ENCODE results near the gene NES. TPM values are rescaled to one million over a fixed set of nuclear protein-coding genes. Genes with fewer than 3 reads are reported as not detected.

NES gene, protein sequence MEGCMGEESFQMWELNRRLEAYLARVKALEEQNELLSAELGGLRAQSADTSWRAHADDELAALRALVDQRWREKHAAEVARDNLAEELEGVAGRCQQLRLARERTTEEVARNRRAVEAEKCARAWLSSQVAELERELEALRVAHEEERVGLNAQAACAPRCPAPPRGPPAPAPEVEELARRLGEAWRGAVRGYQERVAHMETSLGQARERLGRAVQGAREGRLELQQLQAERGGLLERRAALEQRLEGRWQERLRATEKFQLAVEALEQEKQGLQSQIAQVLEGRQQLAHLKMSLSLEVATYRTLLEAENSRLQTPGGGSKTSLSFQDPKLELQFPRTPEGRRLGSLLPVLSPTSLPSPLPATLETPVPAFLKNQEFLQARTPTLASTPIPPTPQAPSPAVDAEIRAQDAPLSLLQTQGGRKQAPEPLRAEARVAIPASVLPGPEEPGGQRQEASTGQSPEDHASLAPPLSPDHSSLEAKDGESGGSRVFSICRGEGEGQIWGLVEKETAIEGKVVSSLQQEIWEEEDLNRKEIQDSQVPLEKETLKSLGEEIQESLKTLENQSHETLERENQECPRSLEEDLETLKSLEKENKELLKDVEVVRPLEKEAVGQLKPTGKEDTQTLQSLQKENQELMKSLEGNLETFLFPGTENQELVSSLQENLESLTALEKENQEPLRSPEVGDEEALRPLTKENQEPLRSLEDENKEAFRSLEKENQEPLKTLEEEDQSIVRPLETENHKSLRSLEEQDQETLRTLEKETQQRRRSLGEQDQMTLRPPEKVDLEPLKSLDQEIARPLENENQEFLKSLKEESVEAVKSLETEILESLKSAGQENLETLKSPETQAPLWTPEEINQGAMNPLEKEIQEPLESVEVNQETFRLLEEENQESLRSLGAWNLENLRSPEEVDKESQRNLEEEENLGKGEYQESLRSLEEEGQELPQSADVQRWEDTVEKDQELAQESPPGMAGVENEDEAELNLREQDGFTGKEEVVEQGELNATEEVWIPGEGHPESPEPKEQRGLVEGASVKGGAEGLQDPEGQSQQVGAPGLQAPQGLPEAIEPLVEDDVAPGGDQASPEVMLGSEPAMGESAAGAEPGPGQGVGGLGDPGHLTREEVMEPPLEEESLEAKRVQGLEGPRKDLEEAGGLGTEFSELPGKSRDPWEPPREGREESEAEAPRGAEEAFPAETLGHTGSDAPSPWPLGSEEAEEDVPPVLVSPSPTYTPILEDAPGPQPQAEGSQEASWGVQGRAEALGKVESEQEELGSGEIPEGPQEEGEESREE (N-terminal part only)
- 170 and 183 TPM in 2 replicates for total RNA-seq (2014; rRNA removed; shearing (Covaris generic))

- peak; percentile 46 for DNase-seq (ENCODE audit: low spot score)
- in situ Hi-C loops (cut with HindIII; ENCODE audit: low sequenced_read_pairs): no loop called here
These were observed at the start of gene NES for GRCh38 chr1:156676820-156677615. TSS of gene NES (minus strand) at chr1:156677407. CDS start at chr1:156677264, 143 bp downstream.

DNA sequence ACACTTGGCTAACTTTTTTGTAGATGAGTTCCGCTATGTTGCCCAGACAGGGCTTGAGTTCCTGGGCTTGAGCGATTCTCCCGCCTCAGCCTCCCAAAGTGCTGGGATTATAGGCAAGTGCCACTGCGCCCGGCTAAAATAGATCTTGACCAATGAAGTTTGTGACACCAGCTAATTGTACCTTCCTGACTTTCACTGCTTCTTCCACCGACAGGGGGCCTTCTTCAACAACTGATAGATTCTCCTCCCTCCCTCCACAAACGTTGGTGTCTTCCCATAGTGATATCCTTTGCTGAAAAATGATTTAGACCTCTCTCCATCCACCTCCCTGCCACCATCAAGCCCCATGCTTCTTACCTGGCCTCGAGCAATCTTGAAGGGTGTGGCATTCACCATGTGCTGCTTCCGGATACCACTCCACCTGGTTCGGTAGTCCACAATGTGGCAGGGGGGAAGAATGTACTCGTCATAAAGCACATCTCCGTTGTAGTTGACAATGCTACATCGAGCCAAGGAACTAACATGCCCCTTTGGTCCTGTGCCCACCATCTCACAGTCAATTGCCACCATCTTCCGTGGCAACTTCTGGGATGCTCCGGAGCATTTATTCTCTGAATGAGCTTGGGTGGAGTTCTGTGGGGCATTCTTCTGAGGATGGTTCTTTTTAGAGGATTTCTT lies 49.5 kb upstream of the NES start:
- in situ Hi-C loops (cut with HindIII; ENCODE audit: low sequenced_read_pairs): no loop called here
- DNase-seq (ENCODE audit: low spot score): peak; percentile 51

GRCh38 chr1:156725683-156726280 lies 48.6 kb upstream of the NES start:
- DNase-seq (ENCODE audit: low spot score): peak; percentile 95
- in situ Hi-C loops (cut with HindIII; ENCODE audit: low sequenced_read_pairs): no loop called here

- in situ Hi-C loops (cut with HindIII; ENCODE audit: low sequenced_read_pairs): no loop called here
- no peak for DNase-seq (ENCODE audit: low spot score)
These were observed 44.3 kb upstream of the NES start for GRCh38 chr1:156721535-156721934.

DNA sequence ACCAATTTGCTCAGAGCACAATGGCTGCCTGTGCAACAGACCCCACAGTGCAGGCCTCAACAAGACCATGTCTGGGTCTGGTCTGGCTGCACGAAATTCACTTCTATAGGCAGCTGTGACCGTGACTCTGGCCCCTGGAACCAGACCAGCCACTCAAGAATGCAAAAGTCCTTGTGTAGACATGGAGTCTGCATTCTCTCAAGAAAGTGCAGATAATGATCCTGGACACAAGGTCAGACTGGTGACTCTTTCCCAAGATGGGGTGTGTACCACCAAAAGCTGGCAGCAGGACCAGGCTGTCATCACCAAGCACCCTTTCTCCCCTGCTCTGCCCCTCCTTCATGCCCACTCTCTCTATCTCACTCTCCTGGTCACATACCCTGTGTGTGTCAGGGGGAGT lies 43.9 kb upstream of the NES start:
- in situ Hi-C loops (cut with HindIII; ENCODE audit: low sequenced_read_pairs): no loop called here
- DNase-seq (ENCODE audit: low spot score): no peak

GRCh38 chr1:156717351-156717750 lies 40.1 kb upstream of the NES start:
- no peak for DNase-seq (ENCODE audit: low spot score)
- in situ Hi-C loops (cut with HindIII; ENCODE audit: low sequenced_read_pairs): no loop called here

DNA sequence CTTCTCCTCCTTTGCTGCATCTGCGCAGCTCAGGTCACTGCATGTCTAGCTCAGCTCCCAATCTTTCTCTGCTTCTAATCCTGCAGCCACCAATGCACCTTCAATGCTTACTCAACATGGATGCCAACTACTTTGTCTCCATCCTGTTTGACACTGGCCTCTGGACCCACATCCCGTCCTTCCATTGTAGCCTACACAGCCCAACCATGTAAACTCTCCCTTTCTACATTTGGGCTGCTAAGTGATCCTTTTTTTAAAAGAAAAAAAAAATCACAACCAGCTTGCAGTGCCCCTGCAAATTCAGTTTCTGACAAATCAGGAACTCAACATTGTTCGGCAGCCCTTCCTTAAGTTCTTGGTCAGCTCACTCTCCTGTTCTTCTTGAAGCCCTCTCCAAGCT lies 37.6 kb upstream of the NES start:
- in situ Hi-C loops (cut with HindIII; ENCODE audit: low sequenced_read_pairs): no loop called here
- no peak for DNase-seq (ENCODE audit: low spot score)

GRCh38 chr1:156712626-156713025 lies 35.4 kb upstream of the NES start:
- in situ Hi-C loops (cut with HindIII; ENCODE audit: low sequenced_read_pairs): no loop called here
- no peak for DNase-seq (ENCODE audit: low spot score)

GRCh38 chr1:156711011-156711817 lies 34.0 kb upstream of the NES start:
- in situ Hi-C loops (cut with HindIII; ENCODE audit: low sequenced_read_pairs): no loop called here
- DNase-seq (ENCODE audit: low spot score): no peak

DNA sequence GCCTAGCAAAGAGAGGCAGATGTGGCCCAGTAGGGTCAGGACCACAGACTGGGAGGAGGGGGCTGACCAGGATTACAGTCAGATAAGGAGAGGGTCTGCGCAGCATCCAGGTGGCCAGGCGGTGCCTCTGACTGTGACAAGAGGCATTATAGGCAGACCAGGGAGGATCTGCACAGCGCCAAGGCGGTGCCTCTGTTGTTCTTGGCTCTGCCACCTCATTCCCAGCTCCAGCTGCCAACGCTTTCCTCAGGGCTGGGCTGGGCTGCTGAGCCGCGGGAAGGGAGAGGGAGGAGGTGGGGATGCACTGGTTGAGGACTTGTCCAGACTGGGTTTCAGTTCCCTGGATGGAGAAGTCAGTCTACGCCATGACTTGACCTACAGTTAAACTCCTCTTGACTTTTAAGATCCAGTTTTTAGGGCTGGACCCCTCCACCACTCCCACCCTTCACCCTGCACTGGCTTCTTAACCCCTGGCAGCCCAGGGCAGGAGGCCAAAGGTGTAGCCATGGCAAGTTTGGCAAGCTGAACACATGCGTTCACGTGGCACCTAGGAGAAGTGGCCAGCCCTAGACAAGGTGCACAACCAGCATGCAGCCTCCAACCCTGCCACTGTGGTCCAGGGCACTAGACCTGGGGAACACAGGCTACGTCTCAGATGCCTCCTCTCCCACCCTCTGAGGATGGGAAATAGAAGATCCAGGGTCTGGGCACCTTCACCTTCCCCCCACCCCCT lies 32.7 kb upstream of the NES start:
- DNase-seq (ENCODE audit: low spot score): no peak
- in situ Hi-C loops (cut with HindIII; ENCODE audit: low sequenced_read_pairs): no loop called here

- DNase-seq (ENCODE audit: low spot score): no peak
- in situ Hi-C loops (cut with HindIII; ENCODE audit: low sequenced_read_pairs): no loop called here
These were observed 31.8 kb upstream of the NES start for GRCh38 chr1:156709031-156709430.

GRCh38 chr1:156708218-156708661 lies 31.0 kb upstream of the NES start:
- in situ Hi-C loops (cut with HindIII; ENCODE audit: low sequenced_read_pairs): no loop called here
- DNase-seq (ENCODE audit: low spot score): peak; percentile 71

- peak; percentile 60 for DNase-seq (ENCODE audit: low spot score)
- in situ Hi-C loops (cut with HindIII; ENCODE audit: low sequenced_read_pairs): no loop called here
These were observed 30.4 kb upstream of the NES start for GRCh38 chr1:156707417-156708217.

GRCh38 chr1:156706657-156707416 lies 29.6 kb upstream of the NES start:
- DNase-seq (ENCODE audit: low spot score): peak; percentile 58
- in situ Hi-C loops (cut with HindIII; ENCODE audit: low sequenced_read_pairs): no loop called here

All from G401 (cell line).